Cardiac muscle cell (in vitro differentiated cells and primary cell): ENCODE results near the gene IL1RAPL2. TPM values are rescaled to one million over a fixed set of nuclear protein-coding genes. Genes with fewer than 3 reads are reported as not detected.
"Not testable (repeated sequence)": the region's sequence is repeated elsewhere in the genome, so short reads cannot be mapped to it uniquely, and the experiment has no call there.

Source experiments
- DNase-seq, 2 donors: peaks; one replicate each; pipeline versions ENCODE4 v3.0.0 to v3.0.0-alpha.2; 2010 to 2017; ENCODE audit warnings: low read depth in 1 of 2, low spot score in 1 of 2
- H3K27ac ChIP-seq: fragments of 200-600 bp; sonication (generic); 2 replicates; pipeline ENCODE4 v1.5.1; 2016
- H3K27me3 ChIP-seq: fragments of 200-600 bp; sonication (generic); 2 replicates; pipeline ENCODE4 v1.6.0; 2016; ENCODE audit warnings: control low read depth
- H3K36me3 ChIP-seq: fragments of 200-600 bp; sonication (generic); 2 replicates; pipeline ENCODE4 v1.5.1; 2016; ENCODE audit warnings: control low read depth
- H3K4me1 ChIP-seq: fragments of 200-600 bp; sonication (generic); 2 replicates; pipeline ENCODE4 v1.8.1; 2017; ENCODE audit warnings: low read depth, mild to moderate bottlenecking, mixed run types
- H3K4me3 ChIP-seq: fragments of 200-600 bp; sonication (generic); 2 replicates; pipeline ENCODE4 v1.5.1; 2016; ENCODE audit warnings: mild to moderate bottlenecking
- H3K9me3 ChIP-seq: fragments of 200-600 bp; sonication (generic); 2 replicates; pipeline ENCODE4 v1.5.1; 2017; ENCODE audit warnings: low read depth, mild to moderate bottlenecking, control low read depth
- CTCF ChIP-seq: IDR thresholded peaks from 2 replicates; pipeline ENCODE4 v1.5.1; 2012; ENCODE audit warnings: low read depth, mild to moderate bottlenecking, low read length
- polyA plus RNA-seq: library from polyadenylated mRNA; unstranded; fragments of >200 nt; fragmentation: Nextera tagmentation; extraction: Ambion mirVana; gene quantifications from 2 replicates; pipeline ENCODE4 v1.2.1, GENCODE V29; 2016
- total RNA-seq: library from RNA; depleted of rRNA; stranded (reverse); fragments of >200 nt; gene quantifications from 2 replicates; pipeline ENCODE4 v1.2.3, GENCODE V29; 2016

IL1RAPL2 gene
- total and polyA plus RNA-seq, 2 experiments from 2014 or later = not detected

GRCh38 chrX:105098201-105098600 lies 532.2 kb downstream of the IL1RAPL2 start:
- no peaks in the 10 kb centered on the region for H3K9me3 ChIP-seq

GRCh38 chrX:105098812-105099211 lies 532.8 kb downstream of the IL1RAPL2 start:
- no peaks in the 10 kb centered on the region for H3K36me3 ChIP-seq

More at GRCh38 chrX:105098201-105098600, 532.2 kb downstream of the IL1RAPL2 start:
- H3K27ac ChIP-seq = no peak overlapping the region
- H3K4me3 ChIP-seq = no peak overlapping the region
- no peak for DNase-seq
- H3K36me3 ChIP-seq = no peaks in the 10 kb centered on the region
- no peak for TF ChIP-seq CTCF
- peaks cover 16% of the 10 kb centered on the region for H3K27me3 ChIP-seq
- no peaks in the 10 kb centered on the region for H3K4me1 ChIP-seq

GRCh38 chrX:105101378-105101777 lies 535.4 kb downstream of the IL1RAPL2 start:
- no peaks in the 10 kb centered on the region for H3K9me3 ChIP-seq
- H3K4me1 ChIP-seq = no peaks in the 10 kb centered on the region
- DNase-seq = no peak
- no peaks in the 10 kb centered on the region for H3K36me3 ChIP-seq
- H3K27ac ChIP-seq = no peak overlapping the region
- H3K27me3 ChIP-seq = peaks cover 24% of the 10 kb centered on the region
- H3K4me3 ChIP-seq = no peak overlapping the region
- no peak for TF ChIP-seq CTCF

More at GRCh38 chrX:105098812-105099211, 532.8 kb downstream of the IL1RAPL2 start:
- no peak for TF ChIP-seq CTCF
- no peaks in the 10 kb centered on the region for H3K9me3 ChIP-seq
- H3K27ac ChIP-seq = no peak overlapping the region
- H3K4me1 ChIP-seq = no peaks in the 10 kb centered on the region
- H3K27me3 ChIP-seq = peaks cover 20% of the 10 kb centered on the region
- no peak overlapping the region for H3K4me3 ChIP-seq
- no peak for DNase-seq

- Histone ChIP-seq H3K4me1 (no peaks in the 10 kb centered on the region), H3K27me3 (peaks cover 49% of the 10 kb centered on the region), H3K4me3 (no peak overlapping the region), H3K36me3 (no peaks in the 10 kb centered on the region), H3K9me3 (no peaks in the 10 kb centered on the region), H3K27ac (no peak overlapping the region)
- no peak for TF ChIP-seq CTCF
- no peak for DNase-seq
Observed at GRCh38 chrX:105109936-105110335, 543.9 kb downstream of the IL1RAPL2 start.

- Histone ChIP-seq H3K27me3 (peaks cover 70% of the 10 kb centered on the region), H3K9me3 (no peaks in the 10 kb centered on the region), H3K36me3 (no peaks in the 10 kb centered on the region), H3K27ac (no peak overlapping the region), H3K4me3 (no peak overlapping the region), H3K4me1 (no peaks in the 10 kb centered on the region)
- no peak for TF ChIP-seq CTCF
- no peak for DNase-seq
Observed at GRCh38 chrX:105114554-105115130, 548.6 kb downstream of the IL1RAPL2 start.

- H3K9me3 ChIP-seq, H3K4me3 ChIP-seq, DNase-seq, H3K27ac ChIP-seq, H3K36me3 ChIP-seq, H3K4me1 ChIP-seq: not testable (repeated sequence)
- H3K27me3 ChIP-seq = peaks cover 70% of the 10 kb centered on the region
Observed at GRCh38 chrX:105115596-105116320, 549.8 kb downstream of the IL1RAPL2 start.
